CD4-positive, alpha-beta T cell treated with Interleukin-17A for 4 hours (primary cell): ENCODE data around the gene LTBP3.

Experiments
- DNase-seq: peaks from one replicate; pipeline ENCODE4 v3.0.0-alpha.2; 2020; ENCODE audit warnings: mixed read lengths

The LTBP3 gene

DNA sequence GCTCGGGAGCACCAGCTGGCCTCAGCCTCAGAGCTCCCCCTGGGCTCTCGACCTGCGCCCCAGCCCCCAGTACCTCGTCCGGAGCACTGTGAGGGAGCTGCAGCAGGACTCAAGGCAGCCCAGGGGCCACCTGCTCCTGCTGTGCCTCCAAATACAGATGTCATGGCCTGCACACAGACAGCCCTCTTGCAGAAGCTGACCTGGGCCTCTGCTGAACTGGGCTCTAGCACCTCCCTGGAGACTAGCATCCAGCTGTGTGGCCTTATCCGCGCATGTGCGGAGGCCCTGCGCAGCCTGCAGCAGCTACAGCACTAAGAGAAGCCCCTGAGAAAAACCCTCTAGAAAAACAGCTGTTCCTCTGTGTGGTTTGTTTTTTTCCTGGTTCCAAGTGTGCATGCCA lies 13.3 kb upstream of the LTBP3 start:
- no peak for DNase-seq

- peak; percentile 98 for DNase-seq
Observed at GRCh38 chr11:65569973-65570918, 12.1 kb upstream of the LTBP3 start, which contains the start of gene ZNRD2. ZNRD2 (plus strand) TSS chr11:65570477; CDS start chr11:65570492, 15 bp downstream.

- no peak for DNase-seq
Observed at GRCh38 chr11:65569164-65569972, 11.2 kb upstream of the LTBP3 start.

- DNase-seq = peak; percentile 57
Observed at GRCh38 chr11:65565624-65566453, 7.7 kb upstream of the LTBP3 start.

- peak; percentile 56 for DNase-seq
Observed at GRCh38 chr11:65564879-65565559, 6.9 kb upstream of the LTBP3 start.

DNA sequence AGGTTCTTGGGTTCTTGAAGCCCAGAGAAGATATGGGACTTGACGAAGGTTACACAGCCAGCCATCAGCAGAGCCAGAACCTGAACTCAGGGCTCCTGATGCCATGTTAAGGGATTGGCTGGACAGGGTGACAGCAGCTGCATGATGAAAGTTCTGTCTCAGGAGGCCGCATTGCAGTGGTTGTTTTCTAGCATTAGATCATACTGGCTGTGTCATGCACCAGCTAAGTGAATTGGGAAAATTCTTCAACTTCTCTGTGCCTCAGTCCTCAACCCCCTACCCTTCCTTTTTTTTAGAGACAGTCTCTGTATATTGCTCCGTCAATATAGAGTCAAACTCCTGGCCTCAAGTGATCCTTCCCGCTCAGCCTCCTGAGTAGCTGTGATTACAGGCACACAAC lies 5.4 kb upstream of the LTBP3 start:
- DNase-seq = no peak

DNA sequence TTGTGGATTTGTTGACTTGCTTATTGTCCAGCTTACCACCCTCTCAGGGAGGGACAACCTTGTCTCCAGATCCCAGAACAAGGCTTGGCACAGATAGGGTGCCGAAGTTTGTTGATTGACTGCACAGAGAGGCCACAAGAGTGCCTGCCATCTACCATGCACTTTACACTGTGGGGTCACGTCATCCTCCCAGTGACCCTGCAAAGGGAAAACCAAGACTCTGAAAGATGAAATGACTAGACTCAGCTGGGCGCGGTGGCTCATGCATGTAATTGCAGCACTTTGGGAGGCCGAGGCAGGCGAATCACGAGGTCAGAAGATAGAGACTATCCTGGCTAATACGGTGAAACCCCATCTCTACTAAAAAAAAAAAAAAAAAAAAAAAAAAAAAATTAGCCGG lies 4.6 kb upstream of the LTBP3 start:
- no peak for DNase-seq

DNA sequence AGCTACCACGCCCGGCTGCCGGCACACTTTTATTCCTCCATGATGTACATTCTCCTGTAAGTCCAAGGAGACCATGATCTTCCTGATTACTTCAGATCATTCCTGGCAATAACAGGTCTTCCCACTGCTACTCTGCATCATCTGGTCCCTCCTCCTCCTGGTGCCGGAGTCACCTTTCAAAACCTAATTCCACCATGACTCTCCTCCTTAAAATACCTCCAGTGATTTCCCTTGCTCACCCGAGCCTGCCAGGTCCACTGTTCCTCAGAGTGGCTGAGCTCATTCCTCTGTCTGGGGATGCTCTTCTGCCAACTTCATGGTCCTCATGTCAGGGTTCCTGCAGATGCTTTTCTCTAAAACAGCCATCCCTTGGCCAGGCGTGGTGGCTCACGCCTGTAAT lies 3.9 kb upstream of the LTBP3 start:
- DNase-seq = no peak

DNA sequence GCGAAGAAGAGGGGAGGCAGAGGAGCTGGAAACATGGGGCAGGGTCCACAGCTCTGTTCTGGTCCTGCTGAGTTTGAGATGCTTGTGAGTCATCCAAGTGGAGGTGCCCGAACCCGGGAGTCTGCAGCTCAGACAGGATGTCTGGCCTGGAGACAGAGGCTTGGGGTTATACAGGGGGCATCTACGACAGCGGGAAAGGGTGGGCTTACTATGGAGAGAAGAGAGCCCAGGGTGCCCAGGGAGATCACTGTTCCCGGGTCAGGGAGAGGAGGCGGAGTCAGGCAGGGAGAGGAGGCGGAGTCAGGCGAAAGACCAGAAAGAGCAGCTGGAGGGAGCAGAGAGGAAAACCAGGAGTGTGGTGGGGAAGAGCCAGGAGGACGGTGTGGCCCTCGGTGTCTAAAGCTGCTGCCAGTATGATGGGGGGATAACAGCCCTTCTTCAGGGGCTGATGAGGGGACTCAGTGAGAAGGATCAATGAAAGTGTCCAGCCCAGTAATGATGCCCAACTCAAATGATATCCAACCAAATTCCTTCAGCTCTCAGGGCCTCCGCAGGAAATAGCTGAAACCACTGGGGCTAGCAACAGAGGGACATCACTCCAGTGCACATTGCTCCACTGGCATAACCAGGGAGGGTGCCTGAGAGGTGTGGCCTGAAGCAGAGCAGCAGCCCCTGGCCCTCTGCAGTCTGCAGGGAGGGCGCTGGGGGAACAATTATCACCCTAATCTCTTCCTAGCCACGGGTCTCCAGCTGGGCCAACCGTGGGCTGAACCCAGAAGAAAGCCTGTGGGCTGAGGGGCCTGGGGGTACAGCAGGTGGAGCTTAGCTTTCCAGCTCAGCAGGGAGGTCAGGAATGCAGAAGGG lies 2.6 kb upstream of the LTBP3 start:
- DNase-seq = peak; percentile 46

- no peak for DNase-seq
Observed at GRCh38 chr11:65559951-65560537, 1.9 kb upstream of the LTBP3 start.

DNA sequence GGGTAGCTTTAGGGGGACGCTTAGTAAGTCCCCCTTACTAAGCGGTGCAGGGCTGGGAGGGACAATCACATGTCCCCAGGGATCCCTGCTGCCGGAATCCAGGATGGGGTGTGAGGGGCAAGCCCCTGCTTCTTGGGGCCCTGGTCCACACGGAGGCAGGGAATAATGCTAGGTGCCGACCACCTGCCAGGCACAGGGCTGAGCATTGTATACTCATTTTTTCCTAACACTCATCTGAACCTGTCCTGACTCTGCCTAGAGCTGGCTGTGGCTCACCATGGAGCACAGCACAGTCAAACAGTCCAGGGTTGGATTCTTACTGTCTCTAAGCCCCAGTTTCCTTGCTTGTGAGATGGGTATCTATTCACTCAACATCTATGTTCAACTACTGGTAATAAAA lies 1.4 kb upstream of the LTBP3 start:
- DNase-seq = no peak

DNA sequence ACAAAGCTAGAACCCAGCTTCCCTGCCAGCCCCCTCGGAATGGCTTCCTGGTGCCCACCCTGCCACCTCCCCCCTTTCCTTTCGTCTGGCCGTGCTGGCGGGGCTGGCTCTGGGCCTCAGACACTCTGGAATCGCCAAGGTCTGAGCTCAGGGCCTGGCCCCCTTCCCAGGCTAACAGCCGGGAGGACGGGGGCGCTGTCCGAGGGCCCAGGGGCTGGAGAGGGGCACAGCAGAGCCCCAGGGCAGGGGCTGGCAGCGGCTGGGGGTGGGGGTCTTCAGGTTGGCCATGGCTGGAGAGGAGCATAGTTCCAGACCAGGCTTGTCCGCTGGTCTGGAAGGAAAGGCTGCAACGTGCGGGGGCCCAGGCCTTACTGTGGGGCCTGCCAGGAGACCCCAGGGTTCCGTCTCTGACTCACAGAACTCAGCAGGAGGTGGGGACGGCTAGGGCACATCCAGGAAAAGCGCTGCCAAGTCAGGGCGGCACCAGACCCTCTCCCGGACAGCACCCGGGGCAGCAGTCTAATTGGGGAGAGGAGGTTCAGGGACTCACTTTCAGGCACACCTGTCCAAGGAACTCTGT lies 861 bp upstream of the LTBP3 start:
- DNase-seq = no peak

- peak; percentile 43 for DNase-seq
Observed at GRCh38 chr11:65557280-65558001, 718 bp downstream of the LTBP3 start.

- no peak for DNase-seq
Observed at GRCh38 chr11:65556470-65557279, 1.5 kb downstream of the LTBP3 start.

GRCh38 chr11:65555693-65556231 lies 2.4 kb downstream of the LTBP3 start:
- peak; percentile 35 for DNase-seq

GRCh38 chr11:65554842-65555430 lies 3.2 kb downstream of the LTBP3 start:
- DNase-seq = no peak

DNA sequence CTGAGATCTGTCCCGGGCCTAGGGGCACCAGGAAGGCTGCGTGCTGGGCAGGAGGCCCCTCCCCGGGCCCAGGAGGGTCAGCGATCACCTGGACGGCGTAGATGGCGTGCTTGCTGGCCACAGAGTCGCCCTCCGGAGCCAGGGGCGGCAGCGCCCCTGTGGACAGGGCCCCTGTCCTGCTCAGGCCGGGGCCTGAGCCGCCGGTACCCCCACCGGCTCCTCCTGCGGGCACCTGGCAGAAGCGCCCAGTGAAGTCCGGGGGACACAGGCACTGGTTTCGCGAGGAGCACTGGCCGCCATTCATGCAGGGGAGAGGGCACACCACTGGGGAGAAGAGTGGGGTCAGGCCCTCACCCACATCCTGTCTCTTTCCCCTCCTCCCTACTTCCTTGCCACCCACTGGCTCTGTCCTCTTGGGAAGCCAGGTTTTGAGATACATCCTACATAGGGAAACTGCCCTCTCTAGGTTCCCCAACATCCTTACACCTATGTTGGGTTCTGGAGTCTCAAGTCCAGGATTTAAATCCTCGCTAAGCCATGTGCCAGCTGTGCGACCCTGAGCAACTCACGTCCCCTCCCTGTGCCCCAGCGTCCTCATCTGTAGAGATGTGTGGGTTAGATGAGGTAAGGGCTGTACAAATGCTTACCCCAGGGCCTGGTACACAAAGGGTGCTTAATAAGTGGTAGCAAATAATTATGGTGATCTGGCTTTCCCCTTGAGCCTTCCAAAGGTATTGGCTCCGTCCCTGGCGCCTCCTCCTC lies 3.9 kb downstream of the LTBP3 start:
- peak; percentile 40 for DNase-seq
